ENCODE data around the gene PGC.
A peak's percentile ranks its signal among the peaks of the same experiment; 100 is the strongest.

The PGC gene

DNA sequence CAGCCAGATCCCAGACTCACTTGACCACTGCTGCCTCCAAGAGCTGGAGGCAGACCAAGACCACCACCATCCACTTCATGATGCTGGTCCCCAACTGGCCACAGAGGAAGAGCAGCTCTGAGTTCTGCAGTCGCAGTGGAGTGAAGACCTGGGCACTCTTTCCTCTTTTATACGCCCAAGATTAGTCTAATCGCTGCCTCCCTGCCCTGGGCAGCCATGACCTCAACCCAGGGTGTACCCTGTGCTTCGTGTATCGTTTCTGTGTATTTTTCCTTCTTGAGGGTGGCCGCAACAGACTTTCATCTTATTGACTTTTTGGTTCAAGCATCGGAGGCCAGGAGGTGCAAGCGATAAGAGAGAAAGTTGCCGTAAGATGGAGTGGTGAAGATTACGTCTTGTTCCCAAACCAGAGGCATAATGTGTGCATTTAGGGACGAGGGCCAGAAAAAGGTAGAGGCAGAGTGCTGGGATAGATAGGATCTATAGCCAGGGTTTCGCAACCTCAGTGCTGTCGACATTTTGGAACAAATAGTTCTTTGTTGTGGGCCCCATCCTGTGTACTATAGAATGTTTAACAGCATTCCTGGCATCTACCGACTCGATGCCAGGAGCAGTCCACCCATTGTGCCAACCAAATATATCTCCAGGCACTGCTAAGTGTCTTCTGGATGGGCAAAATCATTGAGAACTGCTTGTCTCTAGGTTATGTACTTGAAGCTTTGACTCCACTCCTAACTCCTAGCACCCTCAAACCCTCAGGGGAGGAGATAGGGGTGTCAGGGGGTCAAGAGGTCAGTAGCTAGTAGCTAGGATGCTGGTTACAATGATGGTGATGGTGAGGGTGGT, at the start of gene PGC:
TSS of gene PGC (minus strand) at position 142 of the 846 bp plus-strand sequence. CDS start at position 79, 63 bp downstream.
- no peak for DNase-seq

DNA sequence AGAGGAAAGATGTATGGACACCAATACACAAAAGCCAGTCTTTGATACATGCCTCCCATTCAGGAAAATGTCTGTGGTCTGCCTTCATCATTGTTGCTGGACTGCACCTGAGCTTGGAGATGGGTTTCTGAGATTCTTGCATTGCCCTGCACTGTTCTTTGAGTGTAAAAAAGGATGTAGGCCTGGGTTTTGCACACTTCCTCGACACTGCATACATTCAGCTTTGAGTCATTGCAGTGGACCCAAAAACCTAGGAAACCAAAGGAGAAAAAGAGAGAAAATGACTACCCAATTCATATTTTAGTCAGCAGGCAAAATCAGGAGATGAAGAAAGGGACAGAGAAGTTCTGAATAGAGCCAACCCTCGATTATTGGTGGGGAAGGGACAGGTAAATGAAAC, 49.3 kb upstream of the PGC start:
- no peak for DNase-seq

DNA sequence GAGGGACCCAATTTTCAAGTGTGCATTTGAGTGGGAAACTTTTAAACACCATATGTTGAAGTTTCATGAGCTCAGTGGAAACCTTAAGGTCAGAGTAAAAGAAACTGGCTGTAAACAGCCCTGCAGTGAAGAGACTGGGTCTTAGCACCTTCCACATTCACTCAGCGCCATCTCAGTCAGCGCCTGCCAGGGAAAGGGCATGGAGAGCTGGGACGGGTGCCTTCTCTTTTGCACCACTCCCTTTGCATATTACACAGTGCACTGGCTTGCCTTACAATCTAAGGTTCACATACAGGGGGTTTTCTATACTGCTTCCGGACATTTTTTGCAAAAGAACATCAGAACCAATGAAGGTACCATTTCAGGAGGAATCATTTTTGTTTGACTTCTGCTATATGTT, 44.8 kb upstream of the PGC start:
- no peak for DNase-seq

DNA sequence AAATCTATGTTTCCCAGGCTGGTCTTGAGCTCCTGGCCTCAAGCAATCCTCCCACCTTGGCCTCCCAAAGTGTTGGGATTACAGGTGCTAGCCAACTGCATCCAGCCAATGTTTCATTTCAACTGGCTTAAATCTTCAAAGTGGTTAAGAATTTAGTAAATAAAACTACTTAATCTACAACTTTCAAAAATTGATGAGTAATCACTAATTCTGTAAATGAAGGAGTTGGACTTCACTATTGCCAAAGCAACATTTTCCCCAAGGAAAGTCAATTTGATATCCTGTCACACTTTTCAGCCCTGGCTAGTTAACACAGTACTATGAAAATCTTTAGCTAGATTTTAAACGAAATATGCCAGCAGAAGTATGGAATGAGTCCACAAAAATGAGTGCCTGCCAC, 44.1 kb upstream of the PGC start:
- DNase-seq = no peak

DNA sequence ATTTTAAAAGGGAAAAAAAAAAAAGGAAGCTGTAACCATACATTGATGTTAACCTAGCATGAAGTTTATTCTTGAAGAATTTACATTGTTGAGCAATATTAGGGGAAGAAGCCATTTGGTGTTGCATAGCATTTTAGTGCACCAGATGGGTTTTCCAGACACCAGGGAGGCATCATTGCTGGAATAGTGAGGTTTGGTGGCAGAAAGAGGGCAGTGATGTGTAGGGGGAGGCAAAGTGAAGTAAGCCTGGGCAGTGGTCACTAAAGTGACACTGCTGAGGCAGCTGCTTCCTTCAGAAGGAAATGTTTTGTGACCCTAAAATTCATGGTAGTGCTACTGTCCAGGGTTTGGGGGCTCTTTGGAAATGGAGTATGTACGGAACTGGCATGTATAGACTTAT, 42.8 kb upstream of the PGC start:
- DNase-seq = no peak

DNA sequence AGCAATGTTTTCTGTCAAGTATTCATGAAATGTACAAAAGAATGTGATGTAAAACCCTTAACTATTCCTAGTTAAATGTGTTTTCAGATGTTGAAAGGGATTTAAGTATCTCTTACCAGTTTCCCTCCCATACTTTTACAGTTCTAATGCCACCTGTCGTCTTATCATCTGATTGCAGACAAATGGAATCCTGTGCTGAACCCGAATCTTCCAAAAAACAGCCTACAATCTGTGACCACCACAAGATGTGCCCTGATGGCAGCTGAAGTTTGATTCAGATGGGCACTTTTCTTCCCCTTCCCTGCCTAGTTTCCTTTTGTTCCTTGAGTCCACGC, 42.2 kb upstream of the PGC start:
- DNase-seq = no peak

DNA sequence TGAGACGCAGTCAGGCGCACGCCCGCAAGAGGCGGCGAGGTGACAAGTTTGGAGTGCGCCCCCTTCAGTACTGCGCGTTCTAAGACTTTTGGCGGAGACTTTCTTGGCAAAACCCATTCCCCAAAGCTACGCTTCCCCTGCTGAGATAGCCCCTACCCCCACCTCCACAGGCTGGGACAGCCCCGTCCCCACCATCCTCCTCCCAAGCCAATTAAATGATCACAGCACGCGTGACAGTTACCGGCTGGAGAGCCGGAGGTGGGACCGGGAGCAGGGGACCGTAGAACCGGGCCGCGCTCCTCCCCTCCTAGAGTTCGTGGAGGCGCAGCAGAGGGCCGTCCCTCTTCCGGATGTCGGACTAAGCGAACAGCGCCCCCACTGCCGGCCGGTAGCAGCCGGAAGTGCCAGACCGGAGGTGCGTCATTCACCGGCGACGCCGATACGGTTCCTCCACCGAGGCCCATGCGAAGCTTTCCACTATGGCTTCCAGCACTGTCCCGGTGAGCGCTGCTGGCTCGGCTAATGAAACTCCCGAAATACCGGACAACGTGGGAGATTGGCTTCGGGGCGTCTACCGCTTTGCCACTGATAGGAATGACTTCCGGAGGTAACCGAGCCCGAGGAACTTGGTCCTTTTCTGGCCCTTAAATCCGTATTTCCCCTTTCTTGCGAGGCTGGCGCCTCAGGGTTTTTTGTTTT, 40.2 kb upstream of the PGC start, which contains the start of gene TOMM6:
TSS of gene TOMM6 (plus strand) at position 476 of the 699 bp plus-strand sequence. CDS start at position 480, 4 bp downstream.
- peak in 55 of 56 donors; percentile 55 to 96 (median 90) for DNase-seq

DNA sequence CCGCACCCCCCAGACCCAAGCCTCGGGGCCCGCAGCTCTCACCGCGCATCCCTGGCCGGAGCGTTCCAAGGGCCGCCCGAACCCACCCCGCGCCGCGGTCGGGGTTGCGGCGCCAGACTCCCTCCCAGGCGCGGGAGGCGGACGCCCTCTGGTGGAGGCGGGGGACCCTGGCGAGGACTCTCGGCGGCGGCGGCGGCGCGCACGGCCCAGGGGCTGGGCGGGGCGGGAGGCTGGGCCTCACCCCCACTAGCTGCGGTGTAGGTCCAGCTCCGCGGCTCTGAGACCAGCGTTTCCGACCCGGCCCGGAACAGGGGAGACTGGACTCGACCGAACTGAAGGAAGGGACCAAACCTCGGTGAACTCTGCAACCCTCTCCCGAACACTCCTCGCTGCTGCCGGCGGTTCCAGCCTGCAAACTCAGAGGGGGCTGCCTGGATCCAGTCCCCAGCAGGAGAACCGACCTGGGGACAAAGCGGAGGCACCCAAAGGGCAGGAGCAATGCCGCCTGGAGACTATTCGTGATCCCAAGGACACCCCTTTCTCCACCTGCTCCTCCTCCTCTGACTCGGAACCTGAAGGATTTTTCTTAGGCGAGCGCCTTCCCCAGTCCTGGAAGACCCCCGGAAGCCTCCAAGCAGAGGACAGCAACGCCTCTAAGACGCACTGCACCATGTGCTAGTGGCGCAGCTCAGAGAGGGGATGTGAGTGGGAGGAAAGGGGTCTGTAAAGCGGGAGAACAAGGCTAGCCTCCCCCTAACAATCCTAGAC, 39.4 kb upstream of the PGC start:
- DNase-seq = peak in 55 of 56 donors; percentile 29 to 93 (median 80)

DNA sequence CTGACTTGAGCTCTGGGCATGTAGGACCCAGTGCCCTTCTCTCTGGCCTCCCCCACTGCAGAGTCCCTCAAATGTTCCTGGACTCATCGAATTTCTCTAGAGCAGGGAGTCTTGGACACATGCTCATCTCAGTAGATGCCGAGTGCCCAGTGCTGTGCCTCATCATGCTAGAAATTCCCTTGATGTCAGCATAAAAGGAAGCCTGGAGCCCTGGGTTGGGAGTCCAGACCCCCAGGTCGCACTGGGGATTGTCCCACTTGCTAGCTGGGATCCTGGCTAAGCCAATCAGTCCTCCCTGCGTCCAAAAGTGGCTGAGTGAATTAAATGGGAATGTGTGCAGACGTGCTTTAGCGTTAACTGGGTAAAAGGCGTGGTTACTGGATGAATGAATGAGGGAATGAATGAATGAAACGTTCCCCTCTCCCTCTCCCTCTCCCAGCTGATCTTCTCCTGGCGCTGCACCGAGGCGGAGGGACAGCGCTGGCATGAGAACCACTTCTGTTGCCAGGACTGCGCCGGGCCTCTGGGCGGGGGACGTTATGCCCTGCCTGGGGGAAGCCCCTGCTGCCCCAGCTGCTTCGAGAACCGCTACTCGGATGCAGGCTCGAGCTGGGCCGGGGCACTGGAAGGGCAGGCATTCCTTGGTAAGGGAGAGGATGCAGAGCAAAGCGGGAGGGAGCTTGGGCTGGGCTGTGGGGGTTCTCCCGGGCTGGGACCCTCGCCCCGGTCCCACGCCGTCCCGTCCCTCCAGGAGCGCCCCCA, 38.7 kb upstream of the PGC start:
- DNase-seq = peak in 25 of 56 donors; percentile 26 to 79 (median 48)

DNA sequence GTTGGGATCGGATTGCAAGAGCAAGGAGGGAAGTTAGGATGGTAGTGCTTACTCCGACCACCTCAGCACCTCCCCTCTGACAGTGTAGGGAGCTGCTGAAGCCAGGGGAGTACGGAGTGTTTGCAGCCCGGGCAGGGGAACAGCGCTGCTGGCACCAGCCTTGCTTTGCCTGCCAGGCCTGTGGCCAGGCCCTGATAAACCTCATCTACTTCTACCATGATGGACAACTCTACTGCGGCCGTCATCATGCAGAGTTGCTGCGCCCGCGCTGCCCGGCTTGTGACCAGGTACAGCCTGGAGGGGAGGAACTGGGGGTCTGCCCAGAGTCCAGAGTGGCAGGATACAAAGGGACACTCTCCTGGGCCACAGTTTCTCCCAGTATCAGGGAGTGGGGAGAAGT, 38.1 kb upstream of the PGC start:
- DNase-seq = no peak

DNA sequence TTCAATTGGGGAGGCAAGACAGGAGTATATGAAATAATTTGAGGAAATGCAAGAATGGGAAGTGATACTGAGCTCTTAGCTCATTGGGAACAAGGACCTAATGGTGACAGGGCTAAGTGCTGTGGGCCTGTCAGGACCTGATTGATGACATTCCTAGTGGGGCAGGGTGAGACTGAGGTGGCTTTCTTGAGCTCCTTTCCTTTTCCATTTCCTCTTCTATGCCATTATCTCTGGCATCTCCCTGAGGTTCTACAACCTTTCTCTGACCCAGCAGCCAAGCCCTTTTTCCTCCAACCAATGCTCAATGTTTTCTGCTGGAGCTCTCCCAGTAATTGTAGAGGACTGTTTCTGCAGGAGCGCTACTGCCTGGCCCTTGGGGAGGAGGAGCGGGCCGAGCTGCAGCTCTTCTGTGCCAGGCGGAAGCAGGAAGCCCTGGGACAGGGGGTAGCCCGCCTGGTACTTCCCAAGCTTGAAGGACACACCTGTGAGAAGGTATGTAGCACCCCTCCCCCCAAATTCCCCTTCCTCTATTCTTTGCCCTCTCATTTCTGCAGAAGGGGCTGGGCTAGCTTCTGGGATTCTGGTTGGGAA, 37.5 kb upstream of the PGC start:
- DNase-seq = no peak

DNA sequence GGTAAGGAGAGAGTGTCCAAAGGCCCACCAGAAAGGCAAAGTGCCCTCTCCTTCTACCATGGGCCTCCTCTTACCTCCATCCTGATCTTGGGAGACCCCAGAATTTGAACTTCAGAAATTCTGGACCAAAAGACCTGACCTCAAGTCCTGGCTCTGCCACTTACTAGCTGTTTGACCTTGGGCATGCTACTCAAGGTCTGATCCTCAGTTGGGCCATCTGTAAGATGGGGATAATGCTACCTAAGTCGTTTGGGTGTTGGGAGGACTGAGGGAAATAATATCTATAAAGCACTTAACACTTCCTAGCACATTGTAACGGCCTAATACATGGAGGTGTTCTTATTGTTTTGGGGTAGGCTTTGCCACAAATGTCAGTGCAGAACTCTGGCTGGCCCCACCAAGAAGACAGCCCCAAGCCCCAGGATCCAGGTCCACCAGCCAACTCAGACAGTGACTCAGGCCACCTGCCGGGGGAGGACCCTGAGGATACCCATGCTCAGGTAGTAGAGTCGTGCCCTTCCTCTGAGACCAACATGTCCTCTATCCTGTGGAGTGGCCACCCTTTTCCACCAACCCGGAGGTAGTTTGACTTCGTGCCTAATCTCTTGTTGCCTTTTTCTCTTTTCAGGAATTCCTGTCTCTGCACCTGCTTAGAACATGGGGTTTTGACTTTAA, 36.0 kb upstream of the PGC start:
- no peak for DNase-seq

DNA sequence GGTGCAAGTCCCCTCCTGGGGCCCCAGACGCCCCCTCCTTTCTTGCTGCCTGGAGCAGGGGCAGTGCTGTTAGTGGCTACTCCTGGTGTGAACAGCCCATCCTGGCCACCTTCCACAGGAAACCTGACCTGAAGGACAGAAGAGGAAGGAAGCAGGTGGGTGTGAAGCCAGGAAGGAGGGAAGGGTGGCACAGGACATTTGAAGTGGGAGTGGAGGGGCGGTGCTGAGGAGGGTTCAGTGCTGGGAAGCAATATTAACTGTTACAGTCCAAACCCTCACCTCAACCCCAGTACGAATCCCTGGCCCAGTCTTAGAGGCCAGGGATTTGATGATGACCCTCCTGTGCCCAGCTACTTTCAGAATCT, 34.2 kb upstream of the PGC start:
- DNase-seq = no peak

DNA sequence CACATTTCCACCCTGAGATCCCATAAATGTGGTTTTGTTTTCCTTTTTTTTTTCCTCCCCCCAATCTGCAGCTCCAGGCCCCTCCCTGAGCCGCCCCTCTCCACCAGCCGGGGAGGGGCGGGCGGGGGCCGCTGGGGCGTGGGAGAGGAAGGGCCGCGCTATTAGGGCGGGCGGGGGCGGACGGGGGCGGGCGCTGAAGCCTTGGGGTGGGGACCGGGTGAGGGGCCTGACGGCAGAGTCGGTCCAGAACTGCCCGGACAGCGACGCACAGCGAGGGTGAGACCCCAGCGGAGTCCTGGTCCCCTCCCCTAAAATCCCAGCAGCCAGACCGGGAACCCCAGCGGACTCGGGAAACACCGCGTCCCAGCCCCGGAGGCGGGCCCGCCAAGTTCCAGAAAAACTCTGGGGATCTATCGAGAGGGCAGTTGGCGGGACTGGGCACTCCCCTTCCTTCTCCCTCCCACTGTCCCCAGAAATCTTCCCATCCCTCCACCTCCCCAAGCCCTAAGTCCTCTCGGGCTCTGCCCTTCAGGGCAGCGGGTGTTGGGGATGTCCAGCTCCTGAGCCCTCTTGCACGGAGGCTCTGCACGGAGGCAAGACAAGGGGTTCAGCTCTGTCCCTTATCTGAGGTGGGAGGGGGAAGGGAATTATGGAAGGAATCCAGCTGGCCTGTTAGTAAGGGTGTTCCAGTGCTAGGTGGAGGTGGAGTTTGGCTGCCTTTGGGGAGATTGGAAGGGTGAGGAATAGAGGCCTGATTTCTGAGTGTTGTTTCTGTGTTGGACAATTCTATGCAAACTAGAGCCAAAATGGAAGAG, 33.6 kb upstream of the PGC start, which contains the start of gene PRICKLE4:
TSS of gene PRICKLE4 (plus strand) at position 232 of the 815 bp plus-strand sequence. CDS start 2,692 bp downstream, outside the sequence.
- peak in 11 of 56 donors; percentile 6 to 53 (median 34) for DNase-seq

DNA sequence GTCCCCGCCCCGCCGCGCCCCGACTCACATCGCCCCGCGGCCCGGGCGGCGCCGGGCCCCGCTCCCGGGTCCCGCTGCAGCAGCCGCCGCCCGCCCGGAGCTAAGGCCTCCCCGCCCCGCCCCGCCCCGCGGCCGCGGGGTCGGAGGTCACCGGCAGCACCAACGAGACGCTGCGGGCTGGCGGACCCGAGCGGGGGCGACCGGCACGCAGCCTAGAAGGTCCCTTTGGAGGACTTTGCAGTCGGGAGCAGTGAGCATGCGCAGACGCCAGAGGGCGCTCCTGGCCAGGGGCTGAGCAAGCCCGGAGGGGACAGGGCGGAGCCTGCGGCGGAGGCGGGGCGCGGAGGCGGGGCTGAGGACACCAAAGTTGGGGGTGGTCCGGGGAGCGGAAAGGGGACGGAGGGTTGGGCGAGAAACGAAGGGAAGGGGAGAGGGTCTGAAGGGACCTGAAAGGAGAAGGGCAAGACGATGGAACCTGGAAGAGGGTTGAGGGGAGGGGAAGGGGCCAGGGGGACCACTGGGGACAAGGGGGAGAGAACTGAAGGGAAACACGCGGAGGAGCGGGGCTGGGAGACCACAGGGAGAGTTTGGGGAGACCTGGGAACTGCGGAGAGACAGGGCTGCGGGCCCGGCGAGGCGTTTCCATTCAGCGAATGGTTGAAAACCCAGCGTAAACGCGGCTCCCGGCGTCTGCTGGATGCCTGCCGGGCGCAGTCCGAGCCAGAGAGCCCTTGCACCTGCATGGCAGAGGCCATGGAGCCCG, 32.8 kb upstream of the PGC start, which contains the start of gene FRS3:
TSS of gene FRS3 (minus strand) at position 113 of the 763 bp plus-strand sequence. CDS start 2,913 bp downstream, outside the sequence.
- DNase-seq = peak; percentile 47 to 99 (median 96)

DNA sequence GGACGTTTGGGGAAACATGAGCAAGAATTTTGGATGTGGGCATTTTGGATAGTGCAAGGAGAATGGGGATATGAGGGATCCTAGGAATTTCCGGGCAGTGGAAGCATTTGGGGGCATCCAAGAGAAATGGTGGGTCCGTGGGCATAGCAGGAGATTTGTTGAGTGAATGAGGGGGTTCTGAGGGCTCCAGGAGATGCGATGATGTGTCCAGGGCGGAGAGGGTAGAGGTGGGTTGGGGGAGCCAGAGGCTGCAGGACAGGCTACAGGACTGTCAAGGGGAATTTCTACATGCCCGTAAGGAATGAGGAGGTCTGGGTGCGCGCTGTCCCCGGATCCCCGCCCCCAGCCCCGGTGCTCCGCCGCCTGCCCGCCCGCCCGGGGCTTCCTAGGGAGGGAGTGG, 32.1 kb upstream of the PGC start:
- DNase-seq = peak in 4 of 56 donors; percentile 16 to 49 (median 42)

DNA sequence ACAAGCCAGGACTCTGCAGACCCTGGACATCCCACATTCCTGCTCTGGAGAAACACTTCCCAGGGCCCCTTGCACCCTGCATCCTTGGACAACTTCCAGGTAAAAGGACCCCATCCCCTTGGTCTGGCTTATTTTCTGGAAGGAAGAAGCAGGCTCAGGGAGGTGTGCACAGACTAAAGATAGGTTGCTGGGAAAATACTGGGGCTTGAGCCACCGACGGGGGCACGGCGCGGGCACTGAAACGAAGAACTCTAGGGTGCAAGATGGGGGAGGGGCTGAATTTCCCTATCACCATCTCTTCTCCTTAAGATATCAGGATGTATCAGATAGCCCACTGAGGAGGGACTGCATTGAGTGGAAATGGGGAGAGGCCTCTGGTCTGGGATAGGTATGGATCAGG, 31.7 kb upstream of the PGC start:
- DNase-seq = no peak
